GM23338 (cell line): ENCODE data around the gene RPL36A. TPM values are rescaled to one million over a fixed set of nuclear protein-coding genes. Genes with fewer than 3 reads are reported as not detected.
A peak's percentile ranks its signal among the peaks of the same experiment; 100 is the strongest.

Experiments
- ATAC-seq: fragments of 200-7000 bp; cut with Tn5 transposase; 3 replicates; pipeline ENCODE4 v1.9.1; 2020
- DNase-seq: peaks from one replicate; pipeline ENCODE4 v3.0.0-alpha.2; 2015; ENCODE audit warnings: low spot score
- H2AFZ ChIP-seq: fragments of 200-600 bp; sonication (generic); 2 replicates; pipeline ENCODE4 v1.8.0; 2016; ENCODE audit warnings: antibody characterized with exemption, mild to moderate bottlenecking, moderate library complexity
- H3F3A ChIP-seq: fragments of 200-600 bp; sonication (generic); replicated peaks from 2 replicates; pipeline ENCODE4 v1.8.0; 2017; ENCODE audit warnings: antibody characterized with exemption, mixed run types, low read depth
- H3K27ac ChIP-seq: fragments of 200-600 bp; sonication (generic); 2 replicates; pipeline ENCODE4 v1.6.1; 2016; ENCODE audit warnings: low read depth
- H3K27me3 ChIP-seq: fragments of 200-600 bp; sonication (generic); 2 replicates; pipeline ENCODE4 v1.8.0; 2016; ENCODE audit warnings: mild to moderate bottlenecking, mixed run types, moderate library complexity; ENCODE audit not compliant: insufficient read depth
- H3K36me3 ChIP-seq: fragments of 200-600 bp; sonication (generic); 2 replicates; pipeline ENCODE4 v1.8.0; 2016; ENCODE audit warnings: mild to moderate bottlenecking; ENCODE audit not compliant: insufficient read depth
- H3K4me1 ChIP-seq: fragments of 200-600 bp; sonication (generic); 2 replicates; pipeline ENCODE4 v1.8.0; 2016; ENCODE audit warnings: mild to moderate bottlenecking, moderate library complexity; ENCODE audit not compliant: insufficient read depth
- H3K4me2 ChIP-seq: fragments of 200-600 bp; sonication (generic); 2 replicates; pipeline ENCODE4 v1.7.1; 2017; ENCODE audit warnings: mixed run types
- H3K4me3 ChIP-seq: fragments of 200-600 bp; sonication (generic); 2 replicates; pipeline ENCODE4 v1.6.1; 2016; ENCODE audit warnings: mixed run types
- H3K79me2 ChIP-seq: fragments of 200-600 bp; sonication (generic); replicated peaks from 2 replicates; pipeline ENCODE4 v1.8.0; 2017; ENCODE audit warnings: mild to moderate bottlenecking; ENCODE audit not compliant: insufficient read depth
- H3K9me2 ChIP-seq: fragments of 200-600 bp; sonication (generic); 2 replicates; pipeline ENCODE4 v1.8.0; 2017; ENCODE audit not compliant: insufficient read depth
- H4K20me1 ChIP-seq: fragments of 200-600 bp; sonication (generic); replicated peaks from 2 replicates; pipeline ENCODE4 v1.8.0; 2017; ENCODE audit warnings: mild to moderate bottlenecking; ENCODE audit not compliant: insufficient read depth
- H3K27ac Mint-ChIP-seq: 2 replicates; pipeline ENCODE4 v1.8.0; 2020; ENCODE audit warnings: inconsistent platforms, mild to moderate bottlenecking, moderate library complexity, mixed read lengths
- H3K27me3 Mint-ChIP-seq: 3 replicates; pipeline ENCODE4 v1.8.0; 2022; ENCODE audit warnings: low read depth, mild to moderate bottlenecking, moderate library complexity, mixed read lengths, inconsistent platforms; ENCODE audit not compliant: insufficient read depth, poor library complexity
- H3K36me3 Mint-ChIP-seq: 3 replicates; pipeline ENCODE4 v1.8.0; 2021; ENCODE audit warnings: low read depth, mild to moderate bottlenecking, inconsistent platforms, moderate library complexity, mixed read lengths
- H3K4me1 Mint-ChIP-seq: 3 replicates; pipeline ENCODE4 v1.8.0; 2020; ENCODE audit warnings: mild to moderate bottlenecking, inconsistent platforms, mixed read lengths
- H3K4me3 Mint-ChIP-seq: 3 replicates; pipeline ENCODE4 v1.8.0; 2021; ENCODE audit warnings: moderate library complexity, mild to moderate bottlenecking, inconsistent platforms, mixed read lengths
- H3K9me3 Mint-ChIP-seq: 3 replicates; pipeline ENCODE4 v1.8.0; 2020; ENCODE audit warnings: moderate library complexity, mild to moderate bottlenecking, inconsistent platforms, mixed read lengths
- CREB1 ChIP-seq: fragments of 250-450 bp; sonication (Bioruptor Pico); IDR thresholded peaks from 2 replicates; pipeline ENCODE4 v1.5.0; 2020; ENCODE audit warnings: low read depth, mild to moderate bottlenecking, moderate library complexity
- EZH2 ChIP-seq: fragments of 200-600 bp; sonication (generic); IDR thresholded peaks from one replicate; pipeline ENCODE4 v1.8.0; 2017; ENCODE audit warnings: antibody characterized with exemption, mild to moderate bottlenecking, low read depth; ENCODE audit not compliant: unreplicated experiment
- EZH2phosphoT487 ChIP-seq: fragments of 200-600 bp; sonication (generic); IDR thresholded peaks from one replicate; pipeline ENCODE4 v1.8.1; 2018; ENCODE audit warnings: antibody characterized with exemption; ENCODE audit not compliant: unreplicated experiment
- JUNB ChIP-seq: IDR thresholded peaks from one replicate; pipeline ENCODE4 v1.6.1; 2016; ENCODE audit warnings: antibody characterized with exemption; ENCODE audit not compliant: unreplicated experiment
- NANOG ChIP-seq: IDR thresholded peaks from 2 replicates; pipeline ENCODE4 v1.6.1; 2016; ENCODE audit warnings: antibody characterized with exemption, borderline replicate concordance
- POLR2AphosphoS5 ChIP-seq: IDR thresholded peaks from 2 replicates; pipeline ENCODE4 v1.6.1; 2016; ENCODE audit warnings: antibody characterized with exemption, low read depth
- STAT1 ChIP-seq: IDR thresholded peaks from one replicate; pipeline ENCODE4 v1.6.1; 2016; ENCODE audit warnings: antibody characterized with exemption; ENCODE audit not compliant: unreplicated experiment
- ZNF114 ChIP-seq: fragments of 250-450 bp; sonication (Bioruptor Pico); IDR thresholded peaks from 2 replicates; pipeline ENCODE4 v1.5.0; 2020; ENCODE audit warnings: mild to moderate bottlenecking, moderate library complexity
- ZNF331 ChIP-seq: fragments of 250-450 bp; sonication (Bioruptor Pico); IDR thresholded peaks from 2 replicates; pipeline ENCODE4 v1.5.0; 2020; ENCODE audit warnings: low read depth, mild to moderate bottlenecking, moderate library complexity
- polyA plus RNA-seq: library from polyadenylated mRNA; unstranded; fragments of >200 nt; fragmentation: Nextera tagmentation; extraction: Ambion mirVana; gene quantifications from 2 replicates; pipeline ENCODE4 v1.2.1, GENCODE V29; 2016
- total RNA-seq: library from RNA; depleted of rRNA; stranded (reverse); fragments of >200 nt; shearing (Covaris generic); gene quantifications from 2 replicates; pipeline ENCODE4 v1.2.3, GENCODE V29; 2014
- TF ChIP-seq, protein P1 (sequence below): IDR thresholded peaks from one replicate; pipeline ENCODE4 v1.6.1; 2018; ENCODE audit warnings: antibody characterized with exemption; ENCODE audit not compliant: unreplicated experiment
- TF ChIP-seq, protein P2 (sequence below): IDR thresholded peaks from 2 replicates; pipeline ENCODE4 v1.6.1; 2016; ENCODE audit warnings: antibody characterized with exemption
- TF ChIP-seq, protein P3 (sequence below), 2 experiments: fragments of 200-600 bp in 1 of 2; sonication (generic) in 1 of 2; conservative IDR thresholded peaks; 2 replicates each; pipeline versions ENCODE4 v1.5.1 to v1.6.1; 2016 to 2017; ENCODE audit warnings: antibody characterized with exemption in 2 of 2, low read depth in 2 of 2, mild to moderate bottlenecking in 2 of 2, moderate library complexity in 1 of 2

The RPL36A gene
- total and polyA plus RNA-seq, 2 experiments from 2014 or later = 901 to 1,348 TPM

DNA sequence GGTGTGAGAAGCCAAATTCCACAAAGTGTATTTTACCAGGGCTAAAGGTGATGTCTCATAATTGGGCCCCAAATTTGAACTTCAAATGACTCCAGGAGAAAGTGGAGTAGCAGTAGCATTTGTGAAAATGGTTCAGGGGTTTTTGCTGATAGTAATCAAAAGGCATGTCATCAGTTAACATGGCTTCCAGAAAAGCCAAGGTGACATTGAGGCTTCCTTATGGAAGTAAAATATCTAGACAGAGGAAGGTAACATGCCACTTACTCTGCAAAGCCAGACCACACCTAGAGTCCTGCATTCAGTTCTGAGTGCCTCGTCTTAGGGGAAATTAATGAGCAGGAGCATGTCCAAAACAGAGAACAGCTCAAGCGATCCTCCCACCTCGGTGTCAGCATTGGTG, 2.2 kb upstream of the RPL36A start:
- Mint-ChIP-seq H3K27me3 (peaks cover 14% of the 10 kb centered on the region), H3K27ac (no peak overlapping the region), H3K36me3 (peaks cover 28% of the 10 kb centered on the region), H3K4me1 (peaks cover 9% of the 10 kb centered on the region; the same call in 2 of the 3 replicates), H3K9me3 (no peaks in the 10 kb centered on the region), H3K4me3 (no peak overlapping the region)
- DNase-seq (no peak), ATAC-seq (no peak)
- H3K27ac ChIP-seq = no peak overlapping the region
- H3K9me2 ChIP-seq = no peaks in the 10 kb centered on the region
- H3F3A ChIP-seq = peaks cover 15% of the 10 kb centered on the region
- no peaks in the 10 kb centered on the region for H3K27me3 ChIP-seq
- H3K79me2 ChIP-seq = peaks cover 22% of the 10 kb centered on the region
- H3K4me2 ChIP-seq = no peak overlapping the region
- H3K4me1 ChIP-seq = no peaks in the 10 kb centered on the region; the same call in 1 of the 2 replicates
- peaks cover 19% of the 10 kb centered on the region for H3K36me3 ChIP-seq
- H2AFZ ChIP-seq = no peak overlapping the region
- H3K4me3 ChIP-seq = no peak overlapping the region
- no peaks in the 10 kb centered on the region; the same call in 1 of the 2 replicates for H4K20me1 ChIP-seq
- TF ChIP-seq, protein P1, sequence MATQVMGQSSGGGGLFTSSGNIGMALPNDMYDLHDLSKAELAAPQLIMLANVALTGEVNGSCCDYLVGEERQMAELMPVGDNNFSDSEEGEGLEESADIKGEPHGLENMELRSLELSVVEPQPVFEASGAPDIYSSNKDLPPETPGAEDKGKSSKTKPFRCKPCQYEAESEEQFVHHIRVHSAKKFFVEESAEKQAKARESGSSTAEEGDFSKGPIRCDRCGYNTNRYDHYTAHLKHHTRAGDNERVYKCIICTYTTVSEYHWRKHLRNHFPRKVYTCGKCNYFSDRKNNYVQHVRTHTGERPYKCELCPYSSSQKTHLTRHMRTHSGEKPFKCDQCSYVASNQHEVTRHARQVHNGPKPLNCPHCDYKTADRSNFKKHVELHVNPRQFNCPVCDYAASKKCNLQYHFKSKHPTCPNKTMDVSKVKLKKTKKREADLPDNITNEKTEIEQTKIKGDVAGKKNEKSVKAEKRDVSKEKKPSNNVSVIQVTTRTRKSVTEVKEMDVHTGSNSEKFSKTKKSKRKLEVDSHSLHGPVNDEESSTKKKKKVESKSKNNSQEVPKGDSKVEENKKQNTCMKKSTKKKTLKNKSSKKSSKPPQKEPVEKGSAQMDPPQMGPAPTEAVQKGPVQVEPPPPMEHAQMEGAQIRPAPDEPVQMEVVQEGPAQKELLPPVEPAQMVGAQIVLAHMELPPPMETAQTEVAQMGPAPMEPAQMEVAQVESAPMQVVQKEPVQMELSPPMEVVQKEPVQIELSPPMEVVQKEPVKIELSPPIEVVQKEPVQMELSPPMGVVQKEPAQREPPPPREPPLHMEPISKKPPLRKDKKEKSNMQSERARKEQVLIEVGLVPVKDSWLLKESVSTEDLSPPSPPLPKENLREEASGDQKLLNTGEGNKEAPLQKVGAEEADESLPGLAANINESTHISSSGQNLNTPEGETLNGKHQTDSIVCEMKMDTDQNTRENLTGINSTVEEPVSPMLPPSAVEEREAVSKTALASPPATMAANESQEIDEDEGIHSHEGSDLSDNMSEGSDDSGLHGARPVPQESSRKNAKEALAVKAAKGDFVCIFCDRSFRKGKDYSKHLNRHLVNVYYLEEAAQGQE = no peak
- TF ChIP-seq ZNF114 = no peak
- TF ChIP-seq CREB1 = no peak
- no peak for TF ChIP-seq NANOG
- no peak for TF ChIP-seq JUNB
- TF ChIP-seq ZNF331 (CRISPR knock-in tag) = no peak
- no peak for TF ChIP-seq EZH2phosphoT487
- TF ChIP-seq, protein P2, sequence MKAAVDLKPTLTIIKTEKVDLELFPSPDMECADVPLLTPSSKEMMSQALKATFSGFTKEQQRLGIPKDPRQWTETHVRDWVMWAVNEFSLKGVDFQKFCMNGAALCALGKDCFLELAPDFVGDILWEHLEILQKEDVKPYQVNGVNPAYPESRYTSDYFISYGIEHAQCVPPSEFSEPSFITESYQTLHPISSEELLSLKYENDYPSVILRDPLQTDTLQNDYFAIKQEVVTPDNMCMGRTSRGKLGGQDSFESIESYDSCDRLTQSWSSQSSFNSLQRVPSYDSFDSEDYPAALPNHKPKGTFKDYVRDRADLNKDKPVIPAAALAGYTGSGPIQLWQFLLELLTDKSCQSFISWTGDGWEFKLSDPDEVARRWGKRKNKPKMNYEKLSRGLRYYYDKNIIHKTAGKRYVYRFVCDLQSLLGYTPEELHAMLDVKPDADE = no peak

DNA sequence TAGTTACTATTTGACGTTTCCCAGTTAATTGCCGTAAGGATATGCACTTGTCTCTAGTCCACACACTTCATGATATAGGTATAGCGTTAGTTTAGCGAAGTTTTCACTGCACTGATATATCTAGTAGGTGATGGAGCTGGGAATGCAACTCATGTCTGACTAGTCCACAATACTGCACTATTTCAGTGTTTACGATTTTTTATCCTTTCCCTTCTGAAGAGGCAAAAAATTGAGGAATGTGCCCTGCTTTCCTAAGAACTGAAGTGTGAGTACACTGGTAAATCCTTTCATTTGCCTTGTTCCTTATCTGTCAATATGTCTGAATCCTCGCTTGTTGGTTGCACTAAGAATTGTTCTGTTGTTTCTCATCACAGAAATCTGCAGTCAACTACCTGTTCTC, 1.0 kb downstream of the RPL36A start:
- peaks cover under 1% of the 10 kb centered on the region; the same call in 2 of the 3 replicates for H3K4me1 Mint-ChIP-seq
- peaks cover 16% of the 10 kb centered on the region for H3K27me3 Mint-ChIP-seq

More for the DNA sequence above, 1.0 kb downstream of the RPL36A start:
- no peak for ATAC-seq
- Histone ChIP-seq H3K27ac (peak overlapping the region; percentile 97), H3K9me2 (no peaks in the 10 kb centered on the region), H2AFZ (no peak overlapping the region), H3K4me2 (peak overlapping the region; percentile 91), H3K36me3 (peaks cover 33% of the 10 kb centered on the region), H3K4me3 (peak overlapping the region; percentile 81), H4K20me1 (no peaks in the 10 kb centered on the region; the same call in 1 of the 2 replicates), H3K27me3 (no peaks in the 10 kb centered on the region), H3K79me2 (peaks cover 26% of the 10 kb centered on the region), H3F3A (peaks cover 29% of the 10 kb centered on the region), H3K4me1 (no peaks in the 10 kb centered on the region; the same call in 1 of the 2 replicates)
- Mint-ChIP-seq H3K4me3 (peak overlapping the region; percentile 98), H3K9me3 (no peaks in the 10 kb centered on the region), H3K36me3 (peaks cover 50% of the 10 kb centered on the region), H3K27ac (peak overlapping the region; percentile 99)
- DNase-seq = no peak
- no peak for TF ChIP-seq ZNF114
- TF ChIP-seq, protein P2 = no peak
- TF ChIP-seq NANOG = no peak
- TF ChIP-seq CREB1 = no peak
- TF ChIP-seq ZNF331 (CRISPR knock-in tag) = no peak
- TF ChIP-seq, protein P1 = no peak
- TF ChIP-seq, protein P3, sequence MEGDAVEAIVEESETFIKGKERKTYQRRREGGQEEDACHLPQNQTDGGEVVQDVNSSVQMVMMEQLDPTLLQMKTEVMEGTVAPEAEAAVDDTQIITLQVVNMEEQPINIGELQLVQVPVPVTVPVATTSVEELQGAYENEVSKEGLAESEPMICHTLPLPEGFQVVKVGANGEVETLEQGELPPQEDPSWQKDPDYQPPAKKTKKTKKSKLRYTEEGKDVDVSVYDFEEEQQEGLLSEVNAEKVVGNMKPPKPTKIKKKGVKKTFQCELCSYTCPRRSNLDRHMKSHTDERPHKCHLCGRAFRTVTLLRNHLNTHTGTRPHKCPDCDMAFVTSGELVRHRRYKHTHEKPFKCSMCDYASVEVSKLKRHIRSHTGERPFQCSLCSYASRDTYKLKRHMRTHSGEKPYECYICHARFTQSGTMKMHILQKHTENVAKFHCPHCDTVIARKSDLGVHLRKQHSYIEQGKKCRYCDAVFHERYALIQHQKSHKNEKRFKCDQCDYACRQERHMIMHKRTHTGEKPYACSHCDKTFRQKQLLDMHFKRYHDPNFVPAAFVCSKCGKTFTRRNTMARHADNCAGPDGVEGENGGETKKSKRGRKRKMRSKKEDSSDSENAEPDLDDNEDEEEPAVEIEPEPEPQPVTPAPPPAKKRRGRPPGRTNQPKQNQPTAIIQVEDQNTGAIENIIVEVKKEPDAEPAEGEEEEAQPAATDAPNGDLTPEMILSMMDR (conservative IDR thresholded peaks at IDR 0.05; ENCODE audit: low read depth in 2 of 2) = no peak
- TF ChIP-seq EZH2 = no peak
- TF ChIP-seq STAT1 = no peak
- no peak for TF ChIP-seq JUNB
- TF ChIP-seq POLR2AphosphoS5 = no peak
